Tibial artery (tissue), 4 donors: ENCODE measurements around the gene LSM11.

Source experiments
- DNase-seq, 2 donors: peaks; one replicate each; pipeline ENCODE4 v3.0.0-alpha.2; 2019
- H3K27ac ChIP-seq, 2 donors: fragments of 200-600 bp; sonication (generic) in 1 of 2; 1 replicate in 1 of 2; 2 replicates in 1 of 2; pipeline ENCODE4 v1.5.1; 2018 to 2019; ENCODE audit warnings: mild to moderate bottlenecking in 1 of 2
- H3K27me3 ChIP-seq, 2 donors: fragments of 200-600 bp; sonication (generic) in 1 of 2; one replicate each; pipeline versions ENCODE4 v1.5.1 to v1.6.0; 2016 to 2019
- H3K36me3 ChIP-seq, 3 donors: fragments of 200-600 bp; sonication (generic) in 2 of 3; one replicate each; pipeline ENCODE4 v1.5.1; 2016 to 2019; ENCODE audit warnings: mild to moderate bottlenecking in 2 of 3
- H3K4me1 ChIP-seq, 4 donors: fragments of 200-600 bp; sonication (generic) in 2 of 4; 1 replicate in 3 of 4; 2 replicates in 1 of 4; pipeline ENCODE4 v1.5.1; 2016 to 2019
- H3K4me3 ChIP-seq, 2 donors: fragments of 200-600 bp; sonication (generic) in 1 of 2; 1 replicate in 1 of 2; 2 replicates in 1 of 2; pipeline ENCODE4 v1.5.1; 2018 to 2019; ENCODE audit warnings: mild to moderate bottlenecking in 2 of 2
- H3K9me3 ChIP-seq, 3 donors: fragments of 200-600 bp; sonication (generic) in 1 of 3; one replicate each; pipeline ENCODE4 v1.5.1; 2016 to 2019
- CTCF ChIP-seq, 2 experiments: fragments of 200-600 bp in 1 of 2; fragments of 450-650 bp in 1 of 2; IDR thresholded peaks; one replicate each; pipeline ENCODE4 v1.5.1; 2017 to 2019; ENCODE audit warnings: antibody characterized with exemption in 2 of 2, mild to moderate bottlenecking in 1 of 2, moderate library complexity in 1 of 2
- intact Hi-C: fragments of 100-400 bp; cut with DNase I; formaldehyde crosslinking; loops from one replicate; pipeline ENCODE4 v1.15.0; 2023; ENCODE audit warnings: low total_unique reads

Gene LSM11

GRCh38 chr5:157710431-157710830 lies 33.1 kb upstream of the LSM11 start:
- no peaks in the 10 kb centered on the region for H3K27me3 ChIP-seq
- H3K9me3 ChIP-seq = no peaks in the 10 kb centered on the region
- TF ChIP-seq CTCF (IDR thresholded peaks at IDR 0.05) = no peak
- no peak overlapping the region for H3K27ac ChIP-seq
- H3K4me1 ChIP-seq = peaks cover 0 to 17% (median 4%) of the 10 kb centered on the region in 4 donors
- DNase-seq = no peak
- no peaks in the 10 kb centered on the region for H3K36me3 ChIP-seq
- no peak overlapping the region for H3K4me3 ChIP-seq
- intact Hi-C loops = loop anchor here (5.0 kb wide), 1 partner anchor 758 kb away; no protein-coding TSS in a partner anchor

- Histone ChIP-seq H3K27me3 (no peaks in the 10 kb centered on the region), H3K36me3 (no peaks in the 10 kb centered on the region), H3K4me1 (peaks cover 0 to 17% (median 4%) of the 10 kb centered on the region in 4 donors), H3K4me3 (no peak overlapping the region), H3K9me3 (no peaks in the 10 kb centered on the region), H3K27ac (no peak overlapping the region)
- no peak for DNase-seq
- no peak for TF ChIP-seq CTCF (IDR thresholded peaks at IDR 0.05)
- intact Hi-C loops = loop anchor here (5.0 kb wide), 1 partner anchor 759 kb away; no protein-coding TSS in a partner anchor
Measured at GRCh38 chr5:157710882-157711281, 32.6 kb upstream of the LSM11 start.

DNA sequence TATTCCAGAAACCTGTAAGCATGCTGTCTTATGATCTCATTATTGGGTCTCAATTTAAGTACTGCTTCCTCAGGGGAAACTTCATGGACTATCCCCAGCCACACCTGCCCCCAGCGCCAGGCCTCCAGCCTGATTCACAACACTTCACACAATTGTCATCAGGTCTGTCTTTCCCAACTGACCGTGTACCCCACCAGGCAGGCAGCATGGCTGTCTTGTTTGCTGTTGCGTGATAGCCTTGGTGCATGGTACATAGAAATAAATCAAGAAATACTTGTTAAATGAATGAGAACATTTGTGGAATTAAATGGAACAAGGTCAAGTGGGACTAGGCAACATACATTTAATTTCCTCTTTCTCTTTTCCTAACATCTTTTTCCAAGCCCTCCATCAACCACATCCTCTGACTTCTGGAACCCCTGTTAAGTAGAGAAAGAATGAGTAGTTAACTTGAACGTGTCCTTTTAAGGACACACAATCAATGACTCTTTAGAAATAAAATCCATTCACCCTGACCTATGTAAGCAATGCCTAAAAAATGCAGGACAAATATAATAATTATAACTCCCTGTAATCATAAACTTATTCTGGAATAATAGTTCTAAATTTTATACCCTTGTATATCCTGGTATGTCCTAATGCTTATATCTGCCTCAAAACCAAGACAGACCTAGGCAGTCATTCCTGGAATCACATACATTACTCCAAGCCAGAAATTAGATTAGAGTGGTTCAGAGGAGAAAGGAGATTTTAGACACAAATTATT lies 29.5 kb upstream of the LSM11 start:
- Histone ChIP-seq H3K27me3 (no peaks in the 10 kb centered on the region), H3K36me3 (no peaks in the 10 kb centered on the region), H3K9me3 (no peaks in the 10 kb centered on the region), H3K4me3 (no peak overlapping the region), H3K4me1 (peaks cover 0 to 21% (median 4%) of the 10 kb centered on the region in 4 donors), H3K27ac (no peak overlapping the region)
- intact Hi-C loops = loop anchor here (5.0 kb wide), 1 partner anchor 762 kb away; no protein-coding TSS in a partner anchor
- no peak for DNase-seq
- no peak for TF ChIP-seq CTCF (IDR thresholded peaks at IDR 0.05)

DNA sequence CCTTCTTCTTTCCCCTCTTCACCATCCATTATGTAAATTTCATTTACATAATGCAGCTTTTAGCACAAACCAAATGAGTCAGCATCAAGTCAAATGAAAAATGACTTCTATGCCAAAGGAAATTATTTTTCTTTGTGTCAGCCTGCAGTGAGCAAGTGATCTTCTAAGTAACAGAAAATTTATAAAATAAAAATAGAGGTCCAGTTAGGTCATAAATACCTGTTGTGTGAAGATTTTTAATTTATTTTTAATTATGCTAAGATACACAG lies 29.0 kb upstream of the LSM11 start:
- Histone ChIP-seq H3K4me1 (peaks cover 0 to 21% (median 4%) of the 10 kb centered on the region in 4 donors), H3K4me3 (no peak overlapping the region), H3K36me3 (no peaks in the 10 kb centered on the region), H3K27me3 (no peaks in the 10 kb centered on the region), H3K27ac (no peak overlapping the region), H3K9me3 (no peaks in the 10 kb centered on the region)
- intact Hi-C loops = loop anchor here (5.0 kb wide), 1 partner anchor 762 kb away; no protein-coding TSS in a partner anchor
- no peak for DNase-seq
- no peak for TF ChIP-seq CTCF (IDR thresholded peaks at IDR 0.05)

DNA sequence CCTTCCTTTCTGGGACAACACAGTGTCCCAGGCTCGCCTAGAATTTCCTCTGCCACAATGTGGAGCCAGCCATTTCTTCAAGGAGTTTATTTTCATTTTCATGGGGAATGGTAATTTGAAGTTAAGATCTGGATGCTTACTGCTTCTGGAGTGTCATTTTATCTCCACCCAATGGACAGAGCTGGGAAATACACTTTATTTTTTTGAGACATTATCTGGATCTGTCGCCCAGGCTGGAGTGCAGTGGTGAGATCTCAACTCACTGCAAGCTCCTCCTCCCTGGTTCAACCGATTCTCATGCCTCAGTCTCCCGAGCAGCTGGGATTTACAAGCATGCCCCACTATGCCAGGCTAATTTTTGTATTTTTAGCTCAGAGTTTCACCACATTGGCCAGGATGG lies 25.0 kb upstream of the LSM11 start:
- H3K9me3 ChIP-seq = no peaks in the 10 kb centered on the region
- no peaks in the 10 kb centered on the region for H3K36me3 ChIP-seq
- no peaks in the 10 kb centered on the region for H3K27me3 ChIP-seq
- peak; percentile 62 to 76 for TF ChIP-seq CTCF (IDR thresholded peaks at IDR 0.05)
- peaks cover 0 to 4% (median 0%) of the 10 kb centered on the region in 4 donors for H3K4me1 ChIP-seq
- no peak overlapping the region for H3K27ac ChIP-seq
- DNase-seq = no peak
- H3K4me3 ChIP-seq = no peak overlapping the region
- intact Hi-C loops = loop anchor here (1.0 to 5.0 kb wide), 4 partner anchors 241 to 386 kb away; no protein-coding TSS in a partner anchor
